IgD-negative memory B cell (primary cell): ENCODE data around the gene FAM217B. TPM values are rescaled to one million over a fixed set of nuclear protein-coding genes. Genes with fewer than 3 reads are reported as not detected.

Experiments
- H3K27ac Mint-ChIP-seq, 3 donors: one replicate each; pipeline ENCODE4 v1.8.0; 2020 to 2022; ENCODE audit warnings: mild to moderate bottlenecking in 3 of 3, mixed read lengths in 3 of 3, moderate library complexity in 1 of 3
- H3K27me3 Mint-ChIP-seq: one replicate; pipeline ENCODE4 v1.8.0; 2021; ENCODE audit warnings: mixed read lengths
- H3K36me3 Mint-ChIP-seq: one replicate; pipeline ENCODE4 v1.8.0; 2020; ENCODE audit warnings: mild to moderate bottlenecking, mixed read lengths
- H3K4me1 Mint-ChIP-seq, 3 donors: one replicate each; pipeline ENCODE4 v1.8.0; 2020 to 2022; ENCODE audit warnings: mixed read lengths in 3 of 3, mild to moderate bottlenecking in 1 of 3
- H3K4me3 Mint-ChIP-seq, 4 donors: one replicate each; pipeline ENCODE4 v1.8.0; 2020 to 2022; ENCODE audit warnings: mild to moderate bottlenecking in 4 of 4, mixed read lengths in 4 of 4, moderate library complexity in 3 of 4
- H3K9me3 Mint-ChIP-seq, 3 donors: one replicate each; pipeline ENCODE4 v1.8.0; 2020 to 2021; ENCODE audit warnings: mixed read lengths in 3 of 3, mild to moderate bottlenecking in 1 of 3
- polyA plus RNA-seq: library from polyadenylated mRNA; unstranded; fragments of 300-500 nt; fragmentation: Illumina TruSeq; gene quantifications from one replicate; pipeline ENCODE4 v1.2.3, GENCODE V29; 2021

The FAM217B gene, protein sequence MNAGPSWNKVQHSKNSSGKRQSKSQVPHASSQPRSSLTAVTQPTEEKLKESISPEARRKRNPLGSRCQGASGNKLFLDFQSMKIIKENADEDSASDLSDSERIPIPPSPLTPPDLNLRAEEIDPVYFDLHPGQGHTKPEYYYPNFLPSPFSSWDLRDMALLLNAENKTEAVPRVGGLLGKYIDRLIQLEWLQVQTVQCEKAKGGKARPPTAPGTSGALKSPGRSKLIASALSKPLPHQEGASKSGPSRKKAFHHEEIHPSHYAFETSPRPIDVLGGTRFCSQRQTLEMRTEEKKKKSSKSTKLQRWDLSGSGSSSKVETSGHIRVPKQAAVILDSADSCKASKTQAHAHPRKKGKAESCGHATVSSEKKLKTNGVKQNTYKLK
- polyA plus RNA-seq = 24.9 TPM

DNA sequence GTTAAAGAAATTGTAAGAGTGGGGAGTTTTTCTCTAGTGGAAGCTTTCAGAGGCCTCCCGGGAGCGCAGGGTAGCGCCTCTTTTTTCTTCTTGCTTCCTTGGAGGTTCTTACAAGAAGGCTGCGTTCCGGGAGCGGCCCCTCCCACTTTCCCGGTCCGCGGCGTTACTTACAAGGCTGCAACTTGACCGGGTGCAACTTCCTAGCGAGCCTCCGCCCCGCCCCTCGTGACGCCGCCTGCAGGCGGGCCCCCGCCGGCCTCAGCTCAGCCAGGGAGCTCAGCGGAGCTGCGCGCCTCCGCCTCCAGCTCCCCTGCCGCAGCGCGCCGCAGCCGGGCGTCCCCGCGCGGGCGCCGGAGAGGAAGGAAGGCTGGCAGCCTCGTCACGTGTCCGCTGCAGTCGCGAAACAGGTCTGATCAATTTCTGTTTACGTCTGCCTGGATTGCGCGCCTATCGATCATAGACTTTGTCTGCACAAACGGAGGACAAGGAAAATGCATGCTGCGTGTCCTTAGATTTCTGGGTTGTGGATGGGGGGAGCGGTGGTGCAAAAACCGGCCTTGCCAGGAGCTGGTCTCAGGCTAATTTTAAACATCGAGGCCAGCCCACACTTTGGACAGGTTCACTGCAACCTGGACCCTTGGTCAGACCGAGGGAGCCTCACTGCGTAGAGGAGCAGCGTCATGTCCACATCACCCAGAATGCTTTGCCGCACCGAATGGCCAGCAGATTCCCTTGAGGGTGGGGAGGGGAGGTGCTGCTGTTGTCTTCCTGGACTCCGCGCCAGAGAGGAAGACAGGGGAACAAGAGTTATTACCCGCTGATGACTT lies at the start of gene FAM217B, which contains the start of gene PPP1R3D:
TSS of gene FAM217B (plus strand) at position 261 of the 827 bp plus-strand sequence. CDS start 3,555 bp downstream, outside the sequence.
TSS of gene PPP1R3D (minus strand) at position 177 of the 827 bp plus-strand sequence. CDS start 374 bp downstream, outside the sequence.
- peak within 1 kb of the TSS; percentile 90 to 99 (median 98) for H3K27ac Mint-ChIP-seq
- no peaks in the 10 kb centered on the region for H3K27me3 Mint-ChIP-seq
- peak within 1 kb of the TSS; percentile 97 to 99 (median 99) for H3K4me3 Mint-ChIP-seq
- peaks cover 1% of the 10 kb centered on the region for H3K36me3 Mint-ChIP-seq
- H3K9me3 Mint-ChIP-seq = no peaks in the 10 kb centered on the region
- H3K4me1 Mint-ChIP-seq = peaks cover 22 to 41% (median 34%) of the 10 kb centered on the region in 3 donors

DNA sequence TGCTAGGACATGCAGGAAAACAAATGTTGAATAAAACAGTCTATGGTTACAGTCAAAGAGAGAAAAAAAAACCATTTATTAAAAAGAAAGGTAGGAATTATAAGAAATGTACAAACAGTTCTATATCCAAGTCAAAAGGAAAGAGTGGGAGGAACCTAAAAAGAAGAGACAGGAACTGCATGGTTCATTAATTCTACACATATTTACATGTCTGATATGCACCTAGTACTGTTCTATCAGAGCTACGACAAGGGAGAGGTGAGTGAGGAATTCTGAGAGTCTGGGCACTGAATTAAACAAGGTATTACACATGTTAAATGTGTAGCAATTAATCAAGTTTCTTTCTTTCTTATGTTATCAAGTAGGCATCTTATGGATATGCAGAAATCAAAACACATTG lies 48.6 kb upstream of the FAM217B start:
- H3K36me3 Mint-ChIP-seq = peaks cover 2% of the 10 kb centered on the region
- peaks cover 0 to 2% (median 0%) of the 10 kb centered on the region in 3 donors for H3K9me3 Mint-ChIP-seq
- H3K27me3 Mint-ChIP-seq = peaks cover 6% of the 10 kb centered on the region
- peaks cover 11 to 15% (median 15%) of the 10 kb centered on the region in 3 donors for H3K4me1 Mint-ChIP-seq
- peak overlapping the region in 1 of 3 donors; percentile 22 for H3K27ac Mint-ChIP-seq
- peak overlapping the region in 2 of 4 donors; percentile 73 to 74 for H3K4me3 Mint-ChIP-seq

DNA sequence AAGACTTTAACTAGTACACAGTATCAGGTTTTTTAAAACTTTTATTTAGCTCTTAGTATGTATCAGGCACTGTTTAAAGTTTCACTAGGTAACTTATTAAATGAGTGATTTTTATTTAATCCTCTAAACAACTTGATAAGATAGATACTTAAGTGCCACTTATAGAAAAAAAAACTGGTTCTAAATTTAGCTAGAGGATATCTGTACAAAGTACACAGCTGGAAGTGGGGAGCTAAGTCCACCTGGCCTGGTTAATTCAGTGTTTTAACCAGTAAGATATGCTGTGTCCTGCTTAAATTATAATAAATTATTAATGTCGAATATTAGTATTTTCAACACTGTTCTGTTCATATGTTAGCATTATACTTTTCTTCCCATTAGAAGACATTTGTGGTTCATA lies 44.3 kb upstream of the FAM217B start:
- Mint-ChIP-seq H3K4me3 (no peak overlapping the region), H3K9me3 (no peaks in the 10 kb centered on the region), H3K36me3 (peaks cover 5% of the 10 kb centered on the region), H3K27me3 (no peaks in the 10 kb centered on the region), H3K4me1 (peaks cover 8 to 11% (median 10%) of the 10 kb centered on the region in 3 donors), H3K27ac (no peak overlapping the region)

DNA sequence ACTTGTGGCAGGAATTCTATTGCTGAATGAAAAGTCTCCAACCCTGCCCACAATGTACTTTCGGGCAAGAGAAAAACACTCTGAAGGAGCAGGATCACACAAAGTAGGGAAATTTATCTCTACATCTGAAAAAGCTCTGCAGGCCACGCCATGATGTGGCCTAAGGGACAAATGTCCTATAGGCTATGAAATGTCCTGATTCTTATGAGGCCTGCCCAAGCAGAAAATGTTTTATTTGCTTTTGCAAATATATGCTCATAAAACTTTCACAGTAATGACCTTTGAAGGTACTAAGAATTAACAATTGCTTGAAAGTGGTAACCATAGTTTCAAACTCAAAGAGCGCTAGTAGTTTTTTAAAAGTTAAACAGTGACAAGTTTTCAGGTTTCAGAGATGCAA lies 37.7 kb upstream of the FAM217B start:
- H3K4me3 Mint-ChIP-seq = no peak overlapping the region
- no peaks in the 10 kb centered on the region for H3K9me3 Mint-ChIP-seq
- no peak overlapping the region for H3K27ac Mint-ChIP-seq
- H3K4me1 Mint-ChIP-seq = no peaks in the 10 kb centered on the region
- no peaks in the 10 kb centered on the region for H3K27me3 Mint-ChIP-seq
- peaks cover 5% of the 10 kb centered on the region for H3K36me3 Mint-ChIP-seq

DNA sequence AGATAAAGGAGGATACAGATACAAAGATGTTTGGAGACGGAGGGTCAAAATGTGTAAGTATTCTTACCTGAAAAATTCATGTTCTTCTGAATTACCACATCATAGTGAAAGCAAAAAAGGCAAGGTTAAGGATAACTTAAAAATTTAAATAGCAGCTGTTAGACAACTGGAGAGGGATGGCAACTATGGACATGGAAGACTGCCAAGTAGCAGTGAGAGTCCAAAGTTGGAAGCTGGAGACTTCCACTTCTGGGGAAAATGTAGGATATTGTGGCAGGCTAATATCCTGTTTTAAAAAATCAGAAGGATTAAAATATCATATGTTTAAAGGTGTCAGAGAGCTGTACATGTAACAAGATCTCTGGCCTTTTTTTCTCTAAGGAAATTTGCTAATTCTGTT lies 36.6 kb upstream of the FAM217B start:
- H3K27ac Mint-ChIP-seq = no peak overlapping the region
- H3K4me3 Mint-ChIP-seq = no peak overlapping the region
- no peaks in the 10 kb centered on the region for H3K9me3 Mint-ChIP-seq
- peaks cover 5% of the 10 kb centered on the region for H3K36me3 Mint-ChIP-seq
- no peaks in the 10 kb centered on the region for H3K4me1 Mint-ChIP-seq
- H3K27me3 Mint-ChIP-seq = no peaks in the 10 kb centered on the region

DNA sequence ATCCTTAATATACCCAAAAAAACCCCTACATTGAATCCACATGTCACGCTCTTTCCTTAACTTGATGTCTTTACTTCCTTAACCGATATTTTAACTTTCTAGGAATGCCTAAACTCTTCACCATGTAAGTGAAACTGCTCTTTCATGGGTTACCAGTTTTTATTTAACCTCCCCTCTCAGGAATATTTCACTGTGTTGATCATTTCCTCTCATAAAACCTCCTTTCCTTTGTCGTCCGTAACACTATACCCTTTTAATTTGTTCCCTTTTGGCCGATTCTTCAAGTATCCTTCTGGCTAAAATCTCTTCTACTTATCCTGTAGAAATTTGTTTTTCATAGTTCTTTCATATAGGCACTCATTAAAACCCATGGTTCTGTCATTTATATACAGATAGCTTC lies 31.3 kb upstream of the FAM217B start:
- H3K36me3 Mint-ChIP-seq = peaks cover 3% of the 10 kb centered on the region
- no peak overlapping the region for H3K27ac Mint-ChIP-seq
- H3K9me3 Mint-ChIP-seq = no peaks in the 10 kb centered on the region
- H3K4me1 Mint-ChIP-seq = peaks cover 0 to 6% (median 6%) of the 10 kb centered on the region in 3 donors
- H3K27me3 Mint-ChIP-seq = no peaks in the 10 kb centered on the region
- H3K4me3 Mint-ChIP-seq = no peak overlapping the region

DNA sequence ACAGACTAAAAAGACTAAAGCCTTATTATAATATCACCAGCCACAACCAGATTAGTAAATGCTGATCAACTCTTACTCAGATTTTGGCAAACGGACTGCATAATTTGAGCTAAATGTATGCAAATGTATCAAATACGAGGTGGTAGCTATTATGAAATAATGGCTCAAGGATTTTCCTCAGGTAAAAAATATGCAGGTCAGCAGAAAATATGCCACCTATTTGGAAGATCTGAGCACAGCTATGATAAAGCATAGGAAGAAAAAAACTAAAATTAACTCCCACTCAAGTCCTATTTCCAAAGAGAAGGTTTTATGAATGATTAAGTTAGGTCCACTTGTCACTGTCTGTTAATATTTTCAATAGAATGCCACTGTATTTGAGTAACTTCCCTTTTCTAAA lies 29.1 kb upstream of the FAM217B start:
- H3K27me3 Mint-ChIP-seq = no peaks in the 10 kb centered on the region
- peaks cover 3% of the 10 kb centered on the region for H3K36me3 Mint-ChIP-seq
- H3K9me3 Mint-ChIP-seq = no peaks in the 10 kb centered on the region
- H3K4me3 Mint-ChIP-seq = no peak overlapping the region
- H3K4me1 Mint-ChIP-seq = peaks cover 0 to 6% (median 6%) of the 10 kb centered on the region in 3 donors
- no peak overlapping the region for H3K27ac Mint-ChIP-seq

DNA sequence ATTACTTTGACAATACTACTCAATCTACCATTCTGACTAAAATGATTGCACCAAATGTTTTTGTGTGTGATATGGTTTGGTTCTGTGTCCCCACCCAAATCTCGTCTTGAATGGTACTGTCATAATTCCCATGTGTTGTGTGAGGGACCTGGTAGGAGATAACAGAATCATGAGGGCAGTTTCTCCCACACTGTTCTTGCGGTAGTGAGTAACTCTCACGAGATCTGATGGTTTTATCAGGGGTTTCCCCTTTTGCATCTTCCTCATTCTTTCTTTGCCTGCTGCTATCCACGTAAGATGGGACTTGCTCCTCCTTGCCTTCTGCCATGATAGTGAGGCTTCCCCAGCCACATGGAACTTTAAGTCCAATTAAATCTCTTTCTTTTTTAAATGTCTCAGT lies 27.6 kb upstream of the FAM217B start:
- no peak overlapping the region for H3K4me3 Mint-ChIP-seq
- H3K27me3 Mint-ChIP-seq = no peaks in the 10 kb centered on the region
- H3K9me3 Mint-ChIP-seq = no peaks in the 10 kb centered on the region
- H3K4me1 Mint-ChIP-seq = peaks cover 0 to 6% (median 6%) of the 10 kb centered on the region in 3 donors
- H3K36me3 Mint-ChIP-seq = no peaks in the 10 kb centered on the region
- no peak overlapping the region for H3K27ac Mint-ChIP-seq

DNA sequence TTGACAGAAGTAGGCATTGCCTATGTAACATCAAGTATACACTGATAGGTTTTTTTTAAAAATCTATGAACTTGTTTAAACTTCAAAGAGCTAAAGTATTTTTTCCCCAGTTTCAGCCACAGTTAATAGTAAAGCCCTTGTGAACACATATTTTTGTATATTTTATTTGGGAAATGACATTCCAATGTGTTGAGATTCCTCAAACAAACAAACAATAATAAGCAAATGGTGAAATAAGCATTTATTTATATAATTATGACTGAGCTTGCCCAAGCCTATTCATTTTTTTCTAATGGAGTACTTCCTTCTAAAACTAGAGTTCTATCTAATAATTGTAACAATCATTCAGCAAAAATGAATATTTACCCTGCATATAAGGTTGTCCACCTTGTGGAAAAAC lies 19.2 kb upstream of the FAM217B start:
- Mint-ChIP-seq H3K9me3 (no peaks in the 10 kb centered on the region), H3K27me3 (peaks cover 1% of the 10 kb centered on the region)

DNA sequence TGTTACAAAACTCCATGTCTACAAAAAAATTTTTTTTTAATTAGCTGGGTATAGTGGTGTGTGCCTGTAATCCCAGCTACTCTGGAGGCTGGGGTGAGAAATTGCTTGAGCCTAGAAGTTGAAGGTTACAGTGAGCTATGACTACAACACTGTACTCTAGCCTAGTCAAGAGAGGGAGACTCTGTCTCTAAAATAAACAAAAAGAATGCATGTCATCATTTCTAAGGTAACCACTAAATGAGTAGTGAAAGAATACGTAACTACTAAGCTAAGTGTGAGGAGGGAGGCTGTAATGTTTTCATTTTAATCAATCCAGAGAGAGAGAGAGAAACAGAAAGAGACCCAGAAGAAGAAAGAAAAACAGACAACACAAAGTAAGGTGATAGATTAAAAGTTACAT lies 16.7 kb upstream of the FAM217B start:
- H3K9me3 Mint-ChIP-seq = no peaks in the 10 kb centered on the region
- peaks cover 0 to 2% (median 0%) of the 10 kb centered on the region in 3 donors for H3K4me1 Mint-ChIP-seq
- peaks cover 1% of the 10 kb centered on the region for H3K36me3 Mint-ChIP-seq
- peaks cover 1% of the 10 kb centered on the region for H3K27me3 Mint-ChIP-seq
- H3K4me3 Mint-ChIP-seq = no peak overlapping the region
- H3K27ac Mint-ChIP-seq = no peak overlapping the region

More for the DNA sequence above, 19.2 kb upstream of the FAM217B start:
- peaks cover 1% of the 10 kb centered on the region for H3K36me3 Mint-ChIP-seq
- no peak overlapping the region for H3K4me3 Mint-ChIP-seq
- H3K27ac Mint-ChIP-seq = no peak overlapping the region
- H3K4me1 Mint-ChIP-seq = peaks cover 0 to 2% (median 0%) of the 10 kb centered on the region in 3 donors

DNA sequence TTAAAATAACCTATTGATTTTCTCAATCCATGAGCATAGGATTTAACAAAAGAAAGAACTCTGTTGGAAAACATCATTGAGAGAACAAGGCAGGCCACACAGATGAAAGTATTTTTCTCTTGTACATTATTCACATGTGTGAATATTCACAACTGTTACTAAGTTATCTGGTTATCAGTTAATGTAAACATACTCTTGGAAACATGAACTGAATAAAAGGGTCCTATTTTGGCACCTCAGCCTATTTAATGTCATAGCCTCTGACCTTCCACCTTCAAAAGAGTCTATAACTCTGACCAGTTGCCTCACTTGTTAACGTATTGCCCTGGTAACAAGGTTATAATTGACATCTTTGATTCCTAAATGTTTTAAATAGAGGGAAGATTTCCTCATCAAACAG lies 14.8 kb upstream of the FAM217B start:
- no peak overlapping the region for H3K4me3 Mint-ChIP-seq
- H3K9me3 Mint-ChIP-seq = no peaks in the 10 kb centered on the region
- H3K27ac Mint-ChIP-seq = no peak overlapping the region
- peaks cover 0 to 2% (median 0%) of the 10 kb centered on the region in 3 donors for H3K4me1 Mint-ChIP-seq
- no peaks in the 10 kb centered on the region for H3K36me3 Mint-ChIP-seq
- H3K27me3 Mint-ChIP-seq = peaks cover 1% of the 10 kb centered on the region

DNA sequence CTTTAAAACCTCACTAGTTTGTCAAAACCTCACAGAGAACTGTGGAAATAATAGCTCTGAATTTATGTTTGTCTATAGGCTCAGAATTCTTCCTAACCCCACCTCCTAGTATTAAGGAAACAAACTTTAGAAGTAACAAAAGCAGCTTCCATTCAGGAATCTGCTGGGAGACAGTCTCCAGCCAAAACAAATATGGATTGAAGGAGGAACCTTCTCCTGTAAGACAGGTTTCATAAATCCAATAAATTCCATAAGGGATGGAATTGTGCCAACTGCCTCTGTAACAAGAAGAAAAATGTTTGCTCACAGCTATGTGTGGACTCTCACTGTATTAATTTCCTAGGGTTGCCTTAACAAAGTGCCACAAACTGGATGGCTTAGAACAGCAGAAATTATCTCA lies 14.3 kb upstream of the FAM217B start:
- H3K36me3 Mint-ChIP-seq = no peaks in the 10 kb centered on the region
- peaks cover 1% of the 10 kb centered on the region for H3K27me3 Mint-ChIP-seq

DNA sequence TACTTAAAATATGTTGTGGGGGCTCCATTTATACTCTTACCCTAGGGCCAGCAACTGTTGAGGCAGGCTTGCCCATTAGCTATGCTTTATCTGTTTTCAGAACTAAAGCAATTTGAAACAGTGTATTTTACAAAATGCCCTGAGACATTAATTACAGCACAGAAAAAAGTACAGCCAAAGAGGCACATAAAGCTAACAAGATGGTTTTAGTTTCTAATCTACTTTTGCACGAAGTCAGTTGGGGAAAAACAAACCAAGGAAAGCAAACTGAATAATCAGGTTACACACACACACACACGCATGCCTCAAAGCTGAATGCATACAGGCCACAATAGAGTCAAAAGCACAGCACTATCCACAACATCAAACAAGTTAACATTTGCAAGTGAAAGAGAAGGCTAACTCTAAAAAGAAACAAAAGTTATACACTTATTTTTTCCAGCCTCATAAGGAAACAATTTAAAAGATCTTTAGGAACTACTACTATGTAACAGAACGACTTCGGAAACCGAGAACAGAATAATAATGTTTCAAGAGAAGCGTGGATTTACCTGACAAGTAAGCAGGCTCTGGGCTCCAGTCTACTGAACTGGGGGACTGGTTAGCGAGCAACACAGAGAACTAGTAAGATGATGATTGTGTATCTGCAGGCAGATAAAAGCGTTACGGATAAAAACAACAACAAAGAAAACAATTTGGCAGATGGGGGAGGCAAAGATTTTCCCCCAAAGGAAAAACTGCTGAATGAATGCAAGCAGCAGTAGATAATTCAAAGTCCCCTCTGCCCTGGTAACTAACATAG lies 8.5 kb upstream of the FAM217B start:
- Mint-ChIP-seq H3K4me1 (peaks cover 1 to 14% (median 11%) of the 10 kb centered on the region in 3 donors), H3K4me3 (peak overlapping the region in 3 of 4 donors; percentile 40 to 72 (median 66)), H3K27me3 (no peaks in the 10 kb centered on the region), H3K27ac (peak overlapping the region in 1 of 3 donors; percentile 73), H3K36me3 (peaks cover 5% of the 10 kb centered on the region), H3K9me3 (no peaks in the 10 kb centered on the region)

More for the DNA sequence above, 14.3 kb upstream of the FAM217B start:
- H3K27ac Mint-ChIP-seq = no peak overlapping the region
- H3K4me1 Mint-ChIP-seq = peaks cover 0 to 2% (median 0%) of the 10 kb centered on the region in 3 donors
- H3K4me3 Mint-ChIP-seq = no peak overlapping the region
- H3K9me3 Mint-ChIP-seq = no peaks in the 10 kb centered on the region

DNA sequence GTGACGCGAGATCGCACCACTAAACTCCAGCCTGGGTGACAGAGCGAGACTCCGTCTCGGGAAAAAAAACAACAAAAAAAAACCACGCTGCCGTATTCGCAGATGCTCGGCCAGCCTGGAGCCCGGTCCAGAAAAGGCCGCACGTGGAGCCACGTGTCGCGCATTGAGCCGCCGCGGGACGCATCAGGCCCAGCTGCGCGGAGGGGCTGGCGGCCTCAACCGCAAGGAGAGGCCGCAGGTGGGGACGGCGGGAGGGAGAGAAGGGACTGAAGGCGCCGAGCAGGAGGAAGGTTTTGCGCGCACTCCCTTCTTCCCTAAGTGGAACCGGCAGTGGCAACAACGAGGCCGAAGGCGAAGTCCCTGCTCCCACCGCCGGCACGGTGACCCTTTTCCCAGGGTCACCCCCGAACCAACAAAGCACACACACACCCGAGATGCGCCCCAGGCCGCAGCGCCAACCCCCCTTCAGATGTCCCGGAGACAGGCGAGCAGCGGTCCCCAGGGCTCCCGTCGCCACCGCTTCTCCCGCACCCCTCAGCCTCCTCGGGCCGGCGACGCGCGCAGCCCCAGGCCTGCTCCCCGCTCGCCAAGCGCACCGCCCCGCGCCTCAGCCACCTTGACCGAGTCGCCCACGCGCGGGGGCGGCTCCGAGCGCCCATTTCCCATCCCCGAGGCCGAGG lies 7.4 kb upstream of the FAM217B start:
- H3K4me3 Mint-ChIP-seq = peak overlapping the region in 2 of 4 donors; percentile 76 to 80
- no peaks in the 10 kb centered on the region for H3K27me3 Mint-ChIP-seq
- peaks cover 4 to 19% (median 16%) of the 10 kb centered on the region in 3 donors for H3K4me1 Mint-ChIP-seq
- no peak overlapping the region for H3K27ac Mint-ChIP-seq
- H3K36me3 Mint-ChIP-seq = peaks cover 6% of the 10 kb centered on the region
- H3K9me3 Mint-ChIP-seq = no peaks in the 10 kb centered on the region
